Left lung (tissue), 10 donors: ENCODE results near the gene GRID1. TPM values are rescaled to one million over a fixed set of nuclear protein-coding genes. Genes with fewer than 3 reads are reported as not detected.

Source experiments
- ATAC-seq: fragments of 200-7000 bp; cut with Tn5 transposase; one replicate; pipeline ENCODE4 v1.9.1; 2020; ENCODE audit warnings: moderate library complexity
- DNase-seq, 4 donors: peaks; one replicate each; pipeline ENCODE4 v3.0.0-alpha.2; 2013 to 2020
- H3K27ac ChIP-seq, 2 donors: fragments of 200-600 bp; sonication (generic) in 1 of 2; one replicate each; pipeline versions ENCODE4 v1.5.0 to v1.8.0; 2020 to 2021
- H3K27me3 ChIP-seq, 2 donors: fragments of 200-600 bp; sonication (generic) in 1 of 2; one replicate each; pipeline versions ENCODE4 v1.5.0 to v1.8.0; 2020 to 2021
- H3K36me3 ChIP-seq, 2 donors: fragments of 200-600 bp; sonication (generic) in 1 of 2; one replicate each; pipeline versions ENCODE4 v1.5.0 to v1.8.0; 2020 to 2021
- H3K4me1 ChIP-seq, 2 donors: fragments of 200-600 bp; one replicate each; pipeline ENCODE4 v1.8.0; 2021
- H3K4me3 ChIP-seq, 2 donors: fragments of 200-600 bp; sonication (generic) in 1 of 2; one replicate each; pipeline versions ENCODE4 v1.5.0 to v1.8.0; 2020 to 2021; ENCODE audit warnings: mild to moderate bottlenecking in 1 of 2
- H3K9me3 ChIP-seq, 2 donors: fragments of 200-600 bp; sonication (generic) in 1 of 2; one replicate each; pipeline versions ENCODE4 v1.5.0 to v1.8.0; 2020 to 2021
- CTCF ChIP-seq, 2 donors: fragments of 200-600 bp; sonication (generic) in 1 of 2; IDR thresholded peaks; one replicate each; pipeline versions ENCODE4 v1.5.0 to v1.8.0; 2021; ENCODE audit warnings: antibody characterized with exemption in 2 of 2
- intact Hi-C, 2 donors: fragments of 100-400 bp; cut with DNase I; formaldehyde crosslinking; loops; one replicate each; pipeline versions ENCODE4 v1.11.2 to v1.14.2; 2022
- polyA plus RNA-seq, 6 donors: library from polyadenylated mRNA; unstranded; fragments of 120-200 nt; gene quantifications; one replicate each; pipeline ENCODE4 v1.2.1, GENCODE V29; 2013; ENCODE audit not compliant: insufficient read length in 6 of 6
- total RNA-seq, 2 donors: library from RNA; stranded (reverse); fragmentation: NEBNext Ultra II Directional; extraction: Animal tissue kit (Norgen Biotek cat#: 25700); gene quantifications; one replicate each; pipeline ENCODE4 v1.2.1, GENCODE V29; 2021
- donor health status: DM: no; HTN: yes; CAD: no.
- donor health status: DM: no; HTN: no; CAD: no.

Gene GRID1
- total and polyA plus RNA-seq, 8 donors: 0.81 to 2.6 (median 1.2) TPM

DNA sequence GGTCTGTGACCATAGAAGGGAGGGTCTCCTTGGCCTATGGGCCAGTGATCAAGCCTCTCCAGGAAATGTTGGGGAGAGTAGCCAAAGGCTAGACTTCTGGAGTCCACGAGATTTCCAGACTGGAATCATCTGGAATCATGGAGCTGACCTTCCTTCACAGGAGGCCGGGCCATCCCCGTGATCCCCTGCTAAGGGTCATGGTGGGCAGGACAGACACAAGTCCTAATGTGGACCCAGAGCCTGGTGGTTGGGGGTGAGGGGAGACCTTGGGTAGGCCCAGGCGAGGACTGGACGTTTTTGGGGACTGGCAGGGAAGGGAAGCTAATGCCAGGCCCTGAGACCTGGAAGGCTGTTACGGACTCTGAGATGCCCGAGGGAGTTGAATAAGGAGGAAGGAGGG is 9.8 kb upstream of the GRID1 start:
- H3K4me1 ChIP-seq: peaks cover 0 to 7% of the 10 kb centered on the region in 2 donors
- intact Hi-C loops: no loop called here
- ATAC-seq: no peak
- no peaks in the 10 kb centered on the region for H3K36me3 ChIP-seq
- H3K9me3 ChIP-seq: no peaks in the 10 kb centered on the region
- H3K27me3 ChIP-seq: peaks cover 11 to 67% of the 10 kb centered on the region in 2 donors
- DNase-seq: no peak
- TF ChIP-seq CTCF (IDR thresholded peaks at IDR 0.05): no peak
- no peak overlapping the region for H3K27ac ChIP-seq
- H3K4me3 ChIP-seq: no peak overlapping the region

GRCh38 chr10:86375204-86375603 is 8.6 kb upstream of the GRID1 start:
- Histone ChIP-seq H3K27ac (no peak overlapping the region), H3K36me3 (no peaks in the 10 kb centered on the region), H3K4me3 (no peak overlapping the region), H3K4me1 (peaks cover 0 to 7% of the 10 kb centered on the region in 2 donors), H3K9me3 (no peaks in the 10 kb centered on the region), H3K27me3 (peaks cover 0 to 67% of the 10 kb centered on the region in 2 donors)
- intact Hi-C loops: no loop called here
- DNase-seq (no peak), ATAC-seq (no peak)
- TF ChIP-seq CTCF (IDR thresholded peaks at IDR 0.05): no peak

DNA sequence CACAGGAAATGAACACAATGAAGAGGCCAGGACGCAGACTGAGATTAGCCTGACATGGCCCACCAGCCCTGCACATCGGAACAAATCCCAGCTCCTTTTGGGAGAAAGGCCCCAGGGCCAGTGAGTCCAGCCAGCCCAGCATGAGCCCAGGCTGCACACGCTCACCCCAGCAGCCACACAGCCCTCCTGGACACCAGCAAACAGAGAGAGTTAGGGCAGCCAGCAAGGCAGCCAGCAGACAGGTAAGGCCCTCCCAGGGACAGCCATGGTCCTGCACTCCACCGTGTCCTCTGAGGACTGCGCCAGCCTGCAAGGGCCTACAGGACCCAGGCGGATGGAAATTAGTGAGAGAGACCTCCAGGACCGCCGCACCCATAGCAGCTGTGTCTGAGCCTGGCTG is 8.1 kb upstream of the GRID1 start:
- TF ChIP-seq CTCF (IDR thresholded peaks at IDR 0.05): no peak
- Histone ChIP-seq H3K27me3 (peaks cover 0 to 70% of the 10 kb centered on the region in 2 donors), H3K9me3 (no peaks in the 10 kb centered on the region), H3K27ac (no peak overlapping the region), H3K4me1 (peaks cover 0 to 7% of the 10 kb centered on the region in 2 donors), H3K4me3 (no peak overlapping the region), H3K36me3 (no peaks in the 10 kb centered on the region)
- DNase-seq (no peak), ATAC-seq (no peak)
- intact Hi-C loops: no loop called here

- H3K9me3 ChIP-seq: no peaks in the 10 kb centered on the region
- peaks cover 0 to 77% of the 10 kb centered on the region in 2 donors for H3K27me3 ChIP-seq
- intact Hi-C loops: no loop called here
- no peak for TF ChIP-seq CTCF (IDR thresholded peaks at IDR 0.05)
- peaks cover 0 to 7% of the 10 kb centered on the region in 2 donors for H3K4me1 ChIP-seq
- H3K27ac ChIP-seq: no peak overlapping the region
- no peaks in the 10 kb centered on the region for H3K36me3 ChIP-seq
- ATAC-seq: no peak
- H3K4me3 ChIP-seq: no peak overlapping the region
- no peak for DNase-seq
Observed at GRCh38 chr10:86373828-86374227, 7.2 kb upstream of the GRID1 start.

- ATAC-seq: no peak
- intact Hi-C loops: no loop called here
- no peak for DNase-seq
- Histone ChIP-seq H3K4me1 (peaks cover 0 to 7% of the 10 kb centered on the region in 2 donors), H3K9me3 (no peaks in the 10 kb centered on the region), H3K4me3 (no peak overlapping the region), H3K36me3 (no peaks in the 10 kb centered on the region), H3K27me3 (peaks cover 0 to 77% of the 10 kb centered on the region in 2 donors), H3K27ac (no peak overlapping the region)
- no peak for TF ChIP-seq CTCF (IDR thresholded peaks at IDR 0.05)
Observed at GRCh38 chr10:86373251-86373650, 6.7 kb upstream of the GRID1 start.
